Measurements from ENCODE around the gene TBXA2R.

DNA sequence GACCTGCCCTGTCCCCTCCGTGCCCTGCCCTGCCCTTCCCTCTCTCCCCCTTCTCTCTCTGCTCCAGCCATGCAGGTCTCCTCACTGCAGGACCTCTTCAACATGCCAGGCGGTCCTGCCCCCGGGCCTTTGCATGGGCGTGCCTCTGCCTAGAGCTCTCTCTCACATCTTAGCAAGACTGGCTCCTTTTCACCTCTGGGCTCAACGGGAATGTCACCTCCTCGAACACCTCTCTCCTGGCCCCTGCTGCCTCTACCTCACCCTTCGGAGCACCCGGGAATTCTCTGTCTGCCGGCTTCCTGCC is 54.9 kb downstream of the TBXA2R start:
- TF ChIP-seq ATF2 (CRISPR knock-in tag; IDR thresholded peaks at IDR 0.05; ENCODE audit: borderline replicate concordance, low read depth) (no peak), CBFB (CRISPR knock-in tag; IDR thresholded peaks at IDR 0.05; ENCODE audit: low read depth) (no peak), CTCF (IDR thresholded peaks at IDR 0.05) (no peak), ZNF121 (CRISPR knock-in tag; IDR thresholded peaks at IDR 0.05) (no peak), FOXJ3 (CRISPR knock-in tag; IDR thresholded peaks at IDR 0.05; ENCODE audit: borderline replicate concordance) (no peak), NR2C2 (CRISPR knock-in tag; IDR thresholded peaks at IDR 0.05) (no peak), E2F4 (CRISPR knock-in tag; IDR thresholded peaks at IDR 0.05; ENCODE audit: borderline replicate concordance, low read depth) (no peak), NFE2L1 (CRISPR knock-in tag; IDR thresholded peaks at IDR 0.05) (no peak)
- TF ChIP-seq, protein P1, sequence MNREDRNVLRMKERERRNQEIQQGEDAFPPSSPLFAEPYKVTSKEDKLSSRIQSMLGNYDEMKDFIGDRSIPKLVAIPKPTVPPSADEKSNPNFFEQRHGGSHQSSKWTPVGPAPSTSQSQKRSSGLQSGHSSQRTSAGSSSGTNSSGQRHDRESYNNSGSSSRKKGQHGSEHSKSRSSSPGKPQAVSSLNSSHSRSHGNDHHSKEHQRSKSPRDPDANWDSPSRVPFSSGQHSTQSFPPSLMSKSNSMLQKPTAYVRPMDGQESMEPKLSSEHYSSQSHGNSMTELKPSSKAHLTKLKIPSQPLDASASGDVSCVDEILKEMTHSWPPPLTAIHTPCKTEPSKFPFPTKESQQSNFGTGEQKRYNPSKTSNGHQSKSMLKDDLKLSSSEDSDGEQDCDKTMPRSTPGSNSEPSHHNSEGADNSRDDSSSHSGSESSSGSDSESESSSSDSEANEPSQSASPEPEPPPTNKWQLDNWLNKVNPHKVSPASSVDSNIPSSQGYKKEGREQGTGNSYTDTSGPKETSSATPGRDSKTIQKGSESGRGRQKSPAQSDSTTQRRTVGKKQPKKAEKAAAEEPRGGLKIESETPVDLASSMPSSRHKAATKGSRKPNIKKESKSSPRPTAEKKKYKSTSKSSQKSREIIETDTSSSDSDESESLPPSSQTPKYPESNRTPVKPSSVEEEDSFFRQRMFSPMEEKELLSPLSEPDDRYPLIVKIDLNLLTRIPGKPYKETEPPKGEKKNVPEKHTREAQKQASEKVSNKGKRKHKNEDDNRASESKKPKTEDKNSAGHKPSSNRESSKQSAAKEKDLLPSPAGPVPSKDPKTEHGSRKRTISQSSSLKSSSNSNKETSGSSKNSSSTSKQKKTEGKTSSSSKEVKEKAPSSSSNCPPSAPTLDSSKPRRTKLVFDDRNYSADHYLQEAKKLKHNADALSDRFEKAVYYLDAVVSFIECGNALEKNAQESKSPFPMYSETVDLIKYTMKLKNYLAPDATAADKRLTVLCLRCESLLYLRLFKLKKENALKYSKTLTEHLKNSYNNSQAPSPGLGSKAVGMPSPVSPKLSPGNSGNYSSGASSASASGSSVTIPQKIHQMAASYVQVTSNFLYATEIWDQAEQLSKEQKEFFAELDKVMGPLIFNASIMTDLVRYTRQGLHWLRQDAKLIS (CRISPR knock-in tag; IDR thresholded peaks at IDR 0.05; ENCODE audit: borderline replicate concordance) = no peak
- TF ChIP-seq, protein P2, sequence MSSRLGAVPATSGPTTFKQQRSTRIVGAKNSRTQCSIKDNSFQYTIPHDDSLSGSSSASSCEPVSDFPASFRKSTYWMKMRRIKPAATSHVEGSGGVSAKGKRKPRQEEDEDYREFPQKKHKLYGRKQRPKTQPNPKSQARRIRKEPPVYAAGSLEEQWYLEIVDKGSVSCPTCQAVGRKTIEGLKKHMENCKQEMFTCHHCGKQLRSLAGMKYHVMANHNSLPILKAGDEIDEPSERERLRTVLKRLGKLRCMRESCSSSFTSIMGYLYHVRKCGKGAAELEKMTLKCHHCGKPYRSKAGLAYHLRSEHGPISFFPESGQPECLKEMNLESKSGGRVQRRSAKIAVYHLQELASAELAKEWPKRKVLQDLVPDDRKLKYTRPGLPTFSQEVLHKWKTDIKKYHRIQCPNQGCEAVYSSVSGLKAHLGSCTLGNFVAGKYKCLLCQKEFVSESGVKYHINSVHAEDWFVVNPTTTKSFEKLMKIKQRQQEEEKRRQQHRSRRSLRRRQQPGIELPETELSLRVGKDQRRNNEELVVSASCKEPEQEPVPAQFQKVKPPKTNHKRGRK (CRISPR knock-in tag; IDR thresholded peaks at IDR 0.05; ENCODE audit: borderline replicate concordance) = no peak
